Measurements from ENCODE around the gene PSME3IP1.

GRCh38 chr16:57203451-57203850 lies 17.6 kb upstream of the PSME3IP1 start:
- TF ChIP-seq, protein P1, sequence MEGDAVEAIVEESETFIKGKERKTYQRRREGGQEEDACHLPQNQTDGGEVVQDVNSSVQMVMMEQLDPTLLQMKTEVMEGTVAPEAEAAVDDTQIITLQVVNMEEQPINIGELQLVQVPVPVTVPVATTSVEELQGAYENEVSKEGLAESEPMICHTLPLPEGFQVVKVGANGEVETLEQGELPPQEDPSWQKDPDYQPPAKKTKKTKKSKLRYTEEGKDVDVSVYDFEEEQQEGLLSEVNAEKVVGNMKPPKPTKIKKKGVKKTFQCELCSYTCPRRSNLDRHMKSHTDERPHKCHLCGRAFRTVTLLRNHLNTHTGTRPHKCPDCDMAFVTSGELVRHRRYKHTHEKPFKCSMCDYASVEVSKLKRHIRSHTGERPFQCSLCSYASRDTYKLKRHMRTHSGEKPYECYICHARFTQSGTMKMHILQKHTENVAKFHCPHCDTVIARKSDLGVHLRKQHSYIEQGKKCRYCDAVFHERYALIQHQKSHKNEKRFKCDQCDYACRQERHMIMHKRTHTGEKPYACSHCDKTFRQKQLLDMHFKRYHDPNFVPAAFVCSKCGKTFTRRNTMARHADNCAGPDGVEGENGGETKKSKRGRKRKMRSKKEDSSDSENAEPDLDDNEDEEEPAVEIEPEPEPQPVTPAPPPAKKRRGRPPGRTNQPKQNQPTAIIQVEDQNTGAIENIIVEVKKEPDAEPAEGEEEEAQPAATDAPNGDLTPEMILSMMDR (IDR thresholded peaks at IDR 0.05; ENCODE audit: low read depth, low read length) = no peak
- TF ChIP-seq EZH2phosphoT487 (IDR thresholded peaks at IDR 0.05; ENCODE audit: low read depth) = no peak

Data from OCI-LY3 (cell line).